Memory B cell (primary cell): Measurements from ENCODE around the gene CUL2.
A peak's percentile ranks its signal among the peaks of the same experiment; 100 is the strongest.
"Not testable (repeated sequence)": the region's sequence is repeated elsewhere in the genome, so short reads cannot be mapped to it uniquely, and the experiment has no call there.

Experiments used
- ATAC-seq: fragments of 150-1000 bp; cut with Tn5 transposase; 2 replicates; pipeline ENCODE4 v1.10.0; 2021; ENCODE audit warnings: low read depth, mild to moderate bottlenecking, moderate library complexity
- DNase-seq, 2 donors: peaks; one replicate each; pipeline ENCODE4 v3.0.0; 2022; ENCODE audit warnings: low spot score in 2 of 2
- H3K27ac Mint-ChIP-seq: one replicate; pipeline ENCODE4 v1.8.0; 2022; ENCODE audit warnings: mild to moderate bottlenecking, moderate library complexity, mixed read lengths
- H3K27me3 Mint-ChIP-seq: one replicate; pipeline ENCODE4 v1.8.0; 2022; ENCODE audit warnings: mixed read lengths
- H3K36me3 Mint-ChIP-seq: one replicate; pipeline ENCODE4 v1.8.0; 2022; ENCODE audit warnings: mild to moderate bottlenecking, mixed read lengths
- H3K4me1 Mint-ChIP-seq: one replicate; pipeline ENCODE4 v1.8.0; 2022; ENCODE audit warnings: mixed read lengths
- H3K4me3 Mint-ChIP-seq: one replicate; pipeline ENCODE4 v1.8.0; 2022; ENCODE audit warnings: mild to moderate bottlenecking, moderate library complexity, mixed read lengths
- H3K9me3 Mint-ChIP-seq: one replicate; pipeline ENCODE4 v1.8.0; 2022; ENCODE audit warnings: mixed read lengths

Gene CUL2

DNA sequence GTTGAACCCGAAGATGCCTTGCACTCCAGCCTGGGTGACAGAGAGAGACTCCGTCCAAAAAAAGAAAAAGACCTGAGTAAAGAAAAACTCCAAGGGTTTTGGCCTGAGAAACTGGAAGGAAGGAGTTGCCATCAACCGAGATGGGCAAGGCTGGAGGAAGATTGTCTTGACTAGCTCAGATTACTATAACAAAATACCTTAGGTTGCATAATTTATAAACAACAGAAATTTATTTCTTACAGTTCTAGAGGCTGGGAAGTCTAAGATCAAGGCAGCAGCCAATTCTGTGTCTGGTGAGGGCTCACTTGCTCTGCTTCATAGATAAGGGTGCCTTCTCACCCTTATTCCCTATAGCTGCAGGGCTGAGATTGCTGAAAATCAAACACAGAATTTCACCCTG lies 91.2 kb downstream of the CUL2 start:
- no peak for DNase-seq
- ATAC-seq: no peak
- H3K27ac Mint-ChIP-seq: no peak overlapping the region
- H3K4me3 Mint-ChIP-seq: no peak overlapping the region
- H3K27me3 Mint-ChIP-seq: no peaks in the 10 kb centered on the region
- H3K4me1 Mint-ChIP-seq: peaks cover 4% of the 10 kb centered on the region
- no peaks in the 10 kb centered on the region for H3K9me3 Mint-ChIP-seq
- H3K36me3 Mint-ChIP-seq: no peaks in the 10 kb centered on the region

DNA sequence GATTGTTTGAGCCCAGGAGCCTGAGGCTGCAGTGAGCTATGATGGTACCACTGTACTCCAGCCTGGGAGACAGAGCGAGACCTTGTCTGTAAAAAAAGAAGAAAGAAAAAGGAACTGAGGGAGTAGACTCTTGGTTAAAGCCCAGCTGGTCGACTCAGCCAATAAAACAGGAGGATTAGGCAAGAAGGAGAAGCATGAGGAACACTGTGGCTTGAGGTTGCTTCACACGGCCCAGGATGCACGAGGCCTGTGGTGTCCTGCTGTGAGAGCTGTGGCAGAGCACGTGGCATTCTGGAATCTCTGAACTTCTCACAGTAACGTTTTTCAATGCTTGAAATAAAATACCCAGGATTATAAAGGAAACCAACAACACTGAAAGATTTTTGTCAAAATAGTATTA lies 93.3 kb downstream of the CUL2 start:
- Mint-ChIP-seq H3K4me3 (no peak overlapping the region), H3K27me3 (no peaks in the 10 kb centered on the region), H3K4me1 (peaks cover 4% of the 10 kb centered on the region), H3K9me3 (no peaks in the 10 kb centered on the region), H3K27ac (no peak overlapping the region), H3K36me3 (no peaks in the 10 kb centered on the region)
- ATAC-seq (no peak), DNase-seq (no peak)

GRCh38 chr10:34995925-34996324 lies 94.2 kb downstream of the CUL2 start:
- DNase-seq (no peak), ATAC-seq (no peak)
- Mint-ChIP-seq H3K4me3 (no peak overlapping the region), H3K36me3 (no peaks in the 10 kb centered on the region), H3K4me1 (peaks cover 4% of the 10 kb centered on the region), H3K27ac (no peak overlapping the region), H3K9me3 (no peaks in the 10 kb centered on the region), H3K27me3 (no peaks in the 10 kb centered on the region)

DNA sequence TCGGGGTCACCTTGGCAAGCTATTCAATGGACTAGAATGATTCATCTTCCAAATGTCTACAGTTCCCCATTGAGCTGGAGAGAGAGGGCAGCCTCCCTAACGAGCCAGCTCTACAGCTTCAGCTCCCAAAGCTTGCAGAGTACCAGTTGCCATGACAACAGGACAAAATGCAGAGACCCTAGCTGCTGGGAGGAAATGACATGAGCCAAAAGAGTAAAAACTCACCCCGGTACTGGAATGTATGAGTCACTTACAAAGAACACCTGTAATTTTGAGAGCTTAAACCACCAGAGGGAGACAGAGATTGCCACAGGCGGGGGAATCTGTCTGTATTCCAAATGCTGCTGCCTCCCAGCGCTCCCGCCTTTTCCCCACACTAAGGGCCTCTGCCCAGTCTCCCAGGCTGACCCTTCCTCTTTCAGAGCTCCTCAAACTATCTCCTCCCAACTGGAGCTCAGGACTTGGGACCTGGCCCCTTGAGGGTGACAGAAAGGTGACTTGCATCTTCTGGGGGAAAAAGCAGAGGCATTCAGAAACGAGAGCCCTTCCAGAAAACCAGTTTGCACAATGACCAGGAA lies 95.5 kb downstream of the CUL2 start:
- Mint-ChIP-seq H3K27ac (peak overlapping the region; percentile 38), H3K4me1 (peaks cover 4% of the 10 kb centered on the region), H3K36me3 (no peaks in the 10 kb centered on the region), H3K4me3 (no peak overlapping the region), H3K9me3 (no peaks in the 10 kb centered on the region), H3K27me3 (no peaks in the 10 kb centered on the region)
- peak; percentile 43 for ATAC-seq
- DNase-seq: no peak

DNA sequence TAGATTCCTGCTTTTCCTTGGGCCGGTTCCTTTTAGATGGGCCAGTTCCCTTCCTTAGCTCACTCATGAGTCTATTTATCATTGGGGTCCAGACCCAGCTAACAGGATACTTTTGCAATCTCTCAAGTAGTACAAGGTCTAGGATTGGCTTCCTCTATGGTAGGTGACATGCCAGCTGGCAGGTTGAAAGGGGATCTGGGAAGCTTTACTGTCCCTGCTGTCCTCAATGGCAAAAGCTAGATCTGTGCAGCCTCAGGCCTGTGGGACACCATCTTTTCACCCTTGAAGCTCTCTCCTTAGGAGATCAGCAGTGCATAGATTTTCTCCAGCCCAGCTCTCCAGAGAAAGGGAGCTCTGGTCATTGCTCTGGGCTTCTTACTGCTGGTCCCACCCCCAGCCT lies 96.4 kb downstream of the CUL2 start:
- H3K27ac Mint-ChIP-seq: no peak overlapping the region
- no peaks in the 10 kb centered on the region for H3K36me3 Mint-ChIP-seq
- ATAC-seq: no peak
- peaks cover 4% of the 10 kb centered on the region for H3K4me1 Mint-ChIP-seq
- no peak for DNase-seq
- H3K27me3 Mint-ChIP-seq: no peaks in the 10 kb centered on the region
- H3K4me3 Mint-ChIP-seq: no peak overlapping the region
- no peaks in the 10 kb centered on the region for H3K9me3 Mint-ChIP-seq

- ATAC-seq, H3K27me3 Mint-ChIP-seq: not testable (repeated sequence)
Observed at GRCh38 chr10:34991117-34991516, 99.0 kb downstream of the CUL2 start.

DNA sequence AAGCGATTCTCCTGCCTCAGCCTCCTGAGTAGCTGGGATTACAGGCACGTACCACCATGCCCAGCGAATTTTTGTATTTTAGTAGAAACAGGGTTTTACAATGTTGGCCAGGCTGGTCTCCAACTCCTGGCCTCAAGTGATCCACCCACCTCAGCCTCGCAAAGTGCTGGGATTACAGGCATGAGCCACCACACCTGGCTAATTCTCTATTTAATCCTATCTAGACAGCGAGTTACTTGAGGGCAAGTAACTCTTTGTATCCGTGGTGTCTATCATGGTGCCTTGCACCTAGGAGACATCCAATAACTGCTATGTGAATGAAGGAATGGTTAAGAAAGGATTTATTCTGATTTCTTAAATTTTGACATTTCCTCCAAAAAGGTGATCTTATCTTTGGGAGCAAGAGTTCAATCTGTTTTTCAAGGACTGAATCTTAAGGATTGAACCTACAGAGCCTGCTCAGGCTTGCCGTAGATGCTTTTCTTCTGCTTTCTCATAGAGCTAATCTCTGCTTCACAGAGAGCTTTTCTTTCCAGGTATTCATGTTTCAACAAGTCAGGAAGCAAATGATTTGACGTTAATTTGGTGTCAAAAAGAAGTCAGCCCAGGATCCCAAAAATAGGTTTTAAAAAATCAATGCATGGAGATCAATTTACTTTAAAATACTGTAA lies 101.6 kb downstream of the CUL2 start:
- no peaks in the 10 kb centered on the region for H3K4me1 Mint-ChIP-seq
- peaks cover 2% of the 10 kb centered on the region for H3K27me3 Mint-ChIP-seq
- H3K27ac Mint-ChIP-seq: no peak overlapping the region
- no peak for ATAC-seq
- H3K4me3 Mint-ChIP-seq: no peak overlapping the region
- H3K36me3 Mint-ChIP-seq: peaks cover 3% of the 10 kb centered on the region
- peaks cover 7% of the 10 kb centered on the region for H3K9me3 Mint-ChIP-seq
- no peak for DNase-seq

More at GRCh38 chr10:34991117-34991516, 99.0 kb downstream of the CUL2 start:
- not testable (repeated sequence) for DNase-seq, H3K27ac Mint-ChIP-seq, H3K9me3 Mint-ChIP-seq, H3K4me3 Mint-ChIP-seq, H3K4me1 Mint-ChIP-seq, H3K36me3 Mint-ChIP-seq

- ATAC-seq: no peak
- H3K9me3 Mint-ChIP-seq: peaks cover 7% of the 10 kb centered on the region
- DNase-seq: no peak
- H3K4me3 Mint-ChIP-seq: no peak overlapping the region
- H3K36me3 Mint-ChIP-seq: peaks cover 3% of the 10 kb centered on the region
- no peak overlapping the region for H3K27ac Mint-ChIP-seq
- H3K27me3 Mint-ChIP-seq: peaks cover 2% of the 10 kb centered on the region
- no peaks in the 10 kb centered on the region for H3K4me1 Mint-ChIP-seq
Observed at GRCh38 chr10:34985823-34986222, 104.3 kb downstream of the CUL2 start.

DNA sequence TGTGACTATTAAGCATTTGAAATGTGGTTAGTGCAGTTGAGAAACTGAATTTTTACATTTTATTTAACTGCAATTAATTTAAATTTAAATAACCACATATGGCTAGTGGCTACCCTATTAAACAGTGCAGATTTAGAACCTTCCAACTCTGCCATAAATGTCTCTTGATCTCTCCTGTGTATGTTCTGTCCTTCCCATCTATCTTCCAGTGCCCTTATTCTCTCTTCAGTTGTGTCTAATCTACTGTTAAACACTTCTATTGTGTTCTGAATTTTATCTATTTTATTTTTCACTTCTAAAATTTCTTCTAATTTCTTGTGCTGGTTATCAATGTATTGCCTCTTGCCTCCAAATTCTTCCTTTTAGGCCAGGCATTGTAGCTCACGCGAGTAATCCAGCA lies 105.0 kb downstream of the CUL2 start:
- Mint-ChIP-seq H3K4me1 (no peaks in the 10 kb centered on the region), H3K27me3 (peaks cover 2% of the 10 kb centered on the region), H3K9me3 (peaks cover 7% of the 10 kb centered on the region), H3K27ac (no peak overlapping the region), H3K36me3 (peaks cover 3% of the 10 kb centered on the region), H3K4me3 (no peak overlapping the region)
- ATAC-seq: no peak
- no peak for DNase-seq

DNA sequence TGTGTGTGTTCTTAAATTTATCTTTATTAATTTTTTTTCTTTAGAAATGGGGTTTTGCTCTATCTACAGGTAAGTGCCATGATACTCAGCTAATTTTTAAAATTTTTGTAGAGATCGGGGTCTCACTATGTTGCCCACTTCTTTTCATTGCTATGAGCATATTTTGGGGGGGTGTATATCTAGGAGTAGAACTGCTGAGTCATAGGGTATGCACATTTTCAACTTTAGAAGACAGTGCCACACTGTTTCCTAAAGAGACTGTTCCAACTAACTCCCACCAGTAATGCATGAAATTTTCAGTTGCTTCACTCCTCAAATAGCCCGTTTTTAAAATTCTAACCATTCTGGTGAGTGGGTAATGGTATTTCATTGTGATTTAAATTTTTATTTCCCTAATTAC lies 108.3 kb downstream of the CUL2 start:
- Mint-ChIP-seq H3K27me3 (peaks cover 2% of the 10 kb centered on the region), H3K4me3 (no peak overlapping the region), H3K9me3 (peaks cover 7% of the 10 kb centered on the region), H3K27ac (no peak overlapping the region), H3K4me1 (no peaks in the 10 kb centered on the region), H3K36me3 (peaks cover 3% of the 10 kb centered on the region)
- DNase-seq (no peak), ATAC-seq (no peak)

DNA sequence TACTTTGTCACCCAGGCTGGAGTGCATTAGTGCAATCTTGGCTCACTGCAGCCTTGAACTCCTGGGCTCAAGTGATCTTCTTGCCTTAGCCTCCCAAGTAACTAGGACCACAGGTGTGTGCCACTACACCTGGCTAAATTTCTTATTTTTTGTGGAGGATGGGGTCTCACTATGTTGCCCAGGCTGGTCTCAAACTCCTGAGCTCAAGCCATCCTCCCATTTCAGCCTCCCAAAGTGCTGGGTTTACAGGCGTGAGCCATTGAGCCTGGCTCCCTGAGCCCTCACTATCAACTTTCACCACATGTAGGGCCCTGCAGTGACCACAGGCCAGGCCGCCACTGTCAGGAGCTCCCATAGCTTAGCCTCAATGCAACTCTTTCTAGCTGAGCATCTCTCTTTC lies 110.2 kb downstream of the CUL2 start:
- Mint-ChIP-seq H3K27ac (no peak overlapping the region), H3K4me1 (no peaks in the 10 kb centered on the region), H3K27me3 (no peaks in the 10 kb centered on the region), H3K36me3 (peaks cover 1% of the 10 kb centered on the region), H3K9me3 (peaks cover 9% of the 10 kb centered on the region), H3K4me3 (no peak overlapping the region)
- DNase-seq (no peak), ATAC-seq (no peak)

DNA sequence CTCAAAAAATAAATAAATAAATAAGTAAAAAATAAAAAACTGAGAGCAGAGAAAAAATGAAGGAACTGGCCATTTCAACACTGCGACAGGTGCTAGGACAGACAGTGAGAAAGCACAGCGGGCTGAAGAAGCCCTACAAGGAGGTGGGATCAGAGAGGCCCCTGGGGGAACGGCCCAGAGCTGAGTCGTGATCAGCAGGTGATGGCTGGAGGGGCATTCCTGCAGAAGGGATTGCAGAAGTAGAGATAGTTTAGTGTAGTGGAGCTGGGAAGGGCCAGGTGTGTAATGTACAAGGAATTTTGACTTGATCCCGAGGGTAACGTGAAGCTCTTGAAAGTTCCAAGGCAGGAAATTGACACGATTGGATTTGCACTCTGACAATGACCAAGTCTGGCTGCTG lies 112.1 kb downstream of the CUL2 start:
- Mint-ChIP-seq H3K4me1 (no peaks in the 10 kb centered on the region), H3K36me3 (no peaks in the 10 kb centered on the region), H3K27ac (no peak overlapping the region), H3K9me3 (peaks cover 8% of the 10 kb centered on the region), H3K27me3 (no peaks in the 10 kb centered on the region), H3K4me3 (no peak overlapping the region)
- ATAC-seq (no peak), DNase-seq (no peak)

DNA sequence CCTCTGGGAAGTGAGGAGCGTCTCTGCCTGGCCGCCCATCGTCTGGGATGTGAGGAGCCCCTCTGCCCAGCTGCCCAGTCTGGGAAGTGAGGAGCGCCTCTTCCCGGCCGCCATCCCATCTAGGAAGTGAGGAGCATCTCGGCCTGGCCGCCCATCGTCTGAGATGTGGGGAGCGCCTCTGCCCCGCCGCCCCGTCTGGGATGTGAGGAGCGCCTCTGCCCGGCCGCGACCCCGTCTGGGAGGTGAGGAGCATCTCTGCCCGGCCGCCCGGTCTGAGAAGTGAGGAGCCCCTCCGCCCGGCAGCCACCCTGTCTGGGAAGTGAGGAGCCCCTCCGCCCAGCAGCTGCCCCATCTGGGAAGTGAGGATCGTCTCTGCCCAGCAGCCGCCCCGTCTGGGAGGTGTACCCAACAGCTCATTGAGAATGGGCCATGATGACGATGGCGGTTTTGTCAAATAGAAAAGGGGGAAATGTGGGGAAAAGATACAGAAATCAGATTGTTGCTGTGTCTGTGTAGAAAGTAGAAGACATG lies 113.7 kb downstream of the CUL2 start:
- not testable (repeated sequence) for H3K36me3 Mint-ChIP-seq, H3K4me3 Mint-ChIP-seq, DNase-seq, H3K27me3 Mint-ChIP-seq, H3K4me1 Mint-ChIP-seq, ATAC-seq, H3K27ac Mint-ChIP-seq, H3K9me3 Mint-ChIP-seq

DNA sequence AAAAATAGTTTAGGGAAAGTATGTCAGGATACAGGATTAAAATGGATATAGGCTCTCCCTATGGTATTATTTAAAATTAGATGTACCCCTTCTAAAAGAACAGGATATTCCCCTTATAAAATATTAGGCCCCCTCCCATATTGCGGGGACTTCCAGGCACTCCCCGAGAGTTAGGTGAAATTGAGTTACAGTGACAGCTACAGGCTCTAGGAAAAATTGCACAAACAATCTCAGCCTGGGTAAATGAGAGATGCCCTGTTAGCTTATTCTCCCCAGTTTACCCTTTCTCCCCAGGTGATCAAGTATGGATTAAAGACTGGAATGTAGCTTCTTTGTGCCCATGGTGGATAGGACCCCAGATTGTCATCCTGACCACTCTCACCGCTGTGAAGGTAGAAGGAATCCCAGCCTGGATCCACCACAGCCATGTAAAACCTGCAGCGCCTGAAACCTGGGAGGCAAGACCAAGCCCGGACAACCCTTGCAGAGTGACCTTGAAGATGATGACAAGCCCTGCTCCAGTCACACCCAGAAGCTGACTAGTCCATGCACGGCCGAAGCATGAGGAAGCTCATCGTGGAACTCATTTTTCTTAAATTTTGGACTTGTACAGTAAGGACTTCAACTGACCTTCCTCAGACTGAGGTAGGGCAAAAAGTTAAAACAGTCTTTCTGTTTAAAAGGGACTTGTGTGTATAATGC lies 115.6 kb downstream of the CUL2 start:
- H3K27me3 Mint-ChIP-seq, ATAC-seq, H3K9me3 Mint-ChIP-seq, H3K36me3 Mint-ChIP-seq, H3K27ac Mint-ChIP-seq, H3K4me3 Mint-ChIP-seq, H3K4me1 Mint-ChIP-seq, DNase-seq: not testable (repeated sequence)
